Transverse colon (tissue), 3 donors: ENCODE results near the gene CLCA1.

Experiments used
- CTCF ChIP-seq, 5 experiments: fragments of 200-600 bp in 3 of 5; fragments of 450-650 bp in 2 of 5; sonication (generic) in 3 of 5; IDR thresholded peaks; 1 replicate in 2 of 5; 2 replicates in 3 of 5; pipeline ENCODE4 v1.5.1; 2016 to 2017; ENCODE audit warnings: antibody characterized with exemption in 5 of 5, inconsistent platforms in 3 of 5, mild to moderate bottlenecking in 2 of 5, moderate library complexity in 1 of 5
- POLR2A ChIP-seq: fragments of 450-650 bp; IDR thresholded peaks from one replicate; pipeline ENCODE4 v1.6.1; 2016; ENCODE audit warnings: antibody characterized with exemption, mild to moderate bottlenecking, moderate library complexity

- no peak for TF ChIP-seq POLR2A
- no peak for TF ChIP-seq CTCF (IDR thresholded peaks at IDR 0.05)
Measured at GRCh38 chr1:86470859-86471258, 2.1 kb downstream of the CLCA1 start.
